Camera-type eye (tissue), 1 donor: ENCODE data around the gene GCLC. TPM values are rescaled to one million over a fixed set of nuclear protein-coding genes. Genes with fewer than 3 reads are reported as not detected.

Experiments used
- total RNA-seq: library from RNA; depleted of rRNA; stranded (reverse); fragments of >200 nt; gene quantifications from one replicate; pipeline ENCODE4 v1.2.3, GENCODE V29; 2014

The GCLC gene
- 37.8 TPM for total RNA-seq

GRCh38 chr6:53544470-53545308 lies at the start of gene GCLC:
GCLC (minus strand) TSS chr6:53545101; CDS start chr6:53544645, 456 bp downstream.

Other genes with a start within 250 kb of the GCLC start
- gene ELOVL5, start 196.2 kb downstream of the GCLC start, total RNA-seq: 54.9 TPM
- gene KLHL31, start 120.7 kb upstream of the GCLC start, total RNA-seq: 9.0 TPM
- 27.8 TPM for gene LRRC1, start 249.9 kb upstream of the GCLC start, total RNA-seq